HG02840 (cell line): Measurements from ENCODE around the gene SHANK1.

Experiments
- ATAC-seq: cut with Tn5 transposase; IDR thresholded peaks from one replicate; pipeline ENCODE4 v1.9.1; 2021; ENCODE audit warnings: mild to moderate bottlenecking, moderate library complexity, moderate number of reproducible peaks; ENCODE audit not compliant: unreplicated experiment, low FRiP score

SHANK1 gene

GRCh38 chr19:50662651-50663481 is 56.7 kb downstream of the SHANK1 start:
- ATAC-seq = no peak

- no peak for ATAC-seq
Measured at GRCh38 chr19:50661766-50662650, 57.6 kb downstream of the SHANK1 start.

- no peak for ATAC-seq
Measured at GRCh38 chr19:50661023-50661422, 58.6 kb downstream of the SHANK1 start.

- no peak for ATAC-seq
Measured at GRCh38 chr19:50660088-50660366, 59.6 kb downstream of the SHANK1 start.

- ATAC-seq = no peak
Measured at GRCh38 chr19:50659318-50660087, 60.1 kb downstream of the SHANK1 start.

GRCh38 chr19:50658441-50659317 is 60.9 kb downstream of the SHANK1 start:
- no peak for ATAC-seq

- ATAC-seq = no peak
Measured at GRCh38 chr19:50657712-50658440, 61.7 kb downstream of the SHANK1 start.

GRCh38 chr19:50657222-50657669 is 62.4 kb downstream of the SHANK1 start:
- no peak for ATAC-seq

- no peak for ATAC-seq
Measured at GRCh38 chr19:50654882-50655281, 64.7 kb downstream of the SHANK1 start.

GRCh38 chr19:50652722-50653121 is 66.9 kb downstream of the SHANK1 start:
- ATAC-seq = no peak

GRCh38 chr19:50651174-50651573 is 68.4 kb downstream of the SHANK1 start:
- no peak for ATAC-seq

GRCh38 chr19:50649433-50650391 is 69.9 kb downstream of the SHANK1 start, which contains the start of gene C19orf81:
TSS of gene C19orf81 (plus strand) at chr19:50649445. CDS start at chr19:50649445, 0 bp downstream.
- no peak for ATAC-seq

- no peak for ATAC-seq
Measured at GRCh38 chr19:50648659-50649058, 70.9 kb downstream of the SHANK1 start.

GRCh38 chr19:50647879-50648615 is 71.6 kb downstream of the SHANK1 start:
- no peak for ATAC-seq

- no peak for ATAC-seq
Measured at GRCh38 chr19:50646074-50646807, 73.4 kb downstream of the SHANK1 start.

GRCh38 chr19:50645107-50645506 is 74.5 kb downstream of the SHANK1 start:
- no peak for ATAC-seq
